ENCODE results near the gene FKBP5. TPM values are rescaled to one million over a fixed set of nuclear protein-coding genes. Genes with fewer than 3 reads are reported as not detected.
"Not testable (repeated sequence)": the region's sequence is repeated elsewhere in the genome, so short reads cannot be mapped to it uniquely, and the experiment has no call there.

The FKBP5 gene
- total RNA-seq, 4 donors from 2014 or later, result 453 to 676 (median 478) TPM

- no peaks in the 10 kb centered on the region for H3K27me3 ChIP-seq
- WGBS, 2 donors (ENCODE audit: low coverage in 1 of 2), result 57 to 73% methylated on average over 4 of the region's 4 CpGs
- no peak for TF ChIP-seq CTCF (IDR thresholded peaks at IDR 0.05)
- TF ChIP-seq EP300 (IDR thresholded peaks at IDR 0.05), result no peak
- no peak for TF ChIP-seq POLR2AphosphoS5 (IDR thresholded peaks at IDR 0.05)
- TF ChIP-seq POLR2A (IDR thresholded peaks at IDR 0.05), result no peak
- no peak overlapping the region for H3K27ac ChIP-seq
- H3K4me3 ChIP-seq, result no peak overlapping the region
- H3K9me3 ChIP-seq, result no peaks in the 10 kb centered on the region
- no peaks in the 10 kb centered on the region for H3K36me3 ChIP-seq
- ATAC-seq, result no peak
- H3K4me1 ChIP-seq, result no peaks in the 10 kb centered on the region
These were observed 19.1 kb upstream of the FKBP5 start for GRCh38 chr6:35707714-35708407.

GRCh38 chr6:35706468-35706867, 17.8 kb upstream of the FKBP5 start:
- WGBS, 2 donors (ENCODE audit: low coverage in 1 of 2), result 64 to 71% methylated on average over 3 of the region's 3 CpGs
- H3K4me1 ChIP-seq, result no peaks in the 10 kb centered on the region
- H3K27me3 ChIP-seq, result no peaks in the 10 kb centered on the region
- no peak overlapping the region for H3K27ac ChIP-seq
- no peaks in the 10 kb centered on the region for H3K9me3 ChIP-seq
- TF ChIP-seq EP300 (IDR thresholded peaks at IDR 0.05) (no peak), CTCF (IDR thresholded peaks at IDR 0.05) (no peak)
- no peaks in the 10 kb centered on the region for H3K36me3 ChIP-seq
- no peak overlapping the region for H3K4me3 ChIP-seq
- ATAC-seq, result no peak

- Histone ChIP-seq H3K27ac (no peak overlapping the region), H3K9me3 (no peaks in the 10 kb centered on the region), H3K27me3 (no peaks in the 10 kb centered on the region), H3K4me1 (no peaks in the 10 kb centered on the region), H3K4me3 (no peak overlapping the region), H3K36me3 (no peaks in the 10 kb centered on the region)
- ATAC-seq, result no peak
- TF ChIP-seq CTCF (IDR thresholded peaks at IDR 0.05), result no peak
- no peak for TF ChIP-seq EP300 (IDR thresholded peaks at IDR 0.05)
- no peak for TF ChIP-seq POLR2A (IDR thresholded peaks at IDR 0.05)
- TF ChIP-seq POLR2AphosphoS5 (IDR thresholded peaks at IDR 0.05), result no peak
These were observed 14.8 kb upstream of the FKBP5 start for GRCh38 chr6:35703554-35703953.

- no peaks in the 10 kb centered on the region for H3K27me3 ChIP-seq
- no peaks in the 10 kb centered on the region for H3K36me3 ChIP-seq
- H3K9me3 ChIP-seq, result no peaks in the 10 kb centered on the region
- no peak overlapping the region for H3K4me3 ChIP-seq
- TF ChIP-seq CTCF (IDR thresholded peaks at IDR 0.05), result no peak
- no peak for TF ChIP-seq POLR2AphosphoS5 (IDR thresholded peaks at IDR 0.05)
- no peak for TF ChIP-seq EP300 (IDR thresholded peaks at IDR 0.05)
- no peak for TF ChIP-seq POLR2A (IDR thresholded peaks at IDR 0.05)
- 40 to 67% methylated on average over 1 of the region's 3 CpGs for WGBS, 2 donors (ENCODE audit: low coverage in 1 of 2)
- no peaks in the 10 kb centered on the region for H3K4me1 ChIP-seq
- ATAC-seq, result no peak
- H3K27ac ChIP-seq, result no peak overlapping the region
These were observed 10.1 kb upstream of the FKBP5 start for GRCh38 chr6:35698858-35699257.

GRCh38 chr6:35698430-35698829, 9.7 kb upstream of the FKBP5 start:
- WGBS, 2 donors (ENCODE audit: low coverage in 1 of 2), result 68 to 100% methylated on average over 5 to 6 of the region's 7 CpGs
- H3K4me1 ChIP-seq, H3K36me3 ChIP-seq, H3K27me3 ChIP-seq, H3K9me3 ChIP-seq, H3K27ac ChIP-seq, ATAC-seq, H3K4me3 ChIP-seq: not testable (repeated sequence)

Measured in gastroesophageal sphincter (tissue), 4 donors.